Left forelimb (tissue), 1 donor: ENCODE data around the gene LIX1L.

ENCODE experiments used
- DNase-seq: peaks from one replicate; pipeline ENCODE4 v3.0.0-alpha.2; 2018; ENCODE audit warnings: low spot score

The LIX1L gene

GRCh38 chr1:145963265-145964019 is 5.6 kb upstream of the LIX1L start:
- no peak for DNase-seq

- peak; percentile 72 for DNase-seq
These were observed 4.6 kb upstream of the LIX1L start for GRCh38 chr1:145962157-145963102.

GRCh38 chr1:145961425-145962156 is 3.8 kb upstream of the LIX1L start:
- no peak for DNase-seq

- DNase-seq: no peak
These were observed 3.2 kb upstream of the LIX1L start for GRCh38 chr1:145961109-145961424.

- DNase-seq: peak; percentile 84
These were observed 2.8 kb upstream of the LIX1L start for GRCh38 chr1:145960468-145961108.

GRCh38 chr1:145959957-145960467 is 2.2 kb upstream of the LIX1L start:
- no peak for DNase-seq

DNA sequence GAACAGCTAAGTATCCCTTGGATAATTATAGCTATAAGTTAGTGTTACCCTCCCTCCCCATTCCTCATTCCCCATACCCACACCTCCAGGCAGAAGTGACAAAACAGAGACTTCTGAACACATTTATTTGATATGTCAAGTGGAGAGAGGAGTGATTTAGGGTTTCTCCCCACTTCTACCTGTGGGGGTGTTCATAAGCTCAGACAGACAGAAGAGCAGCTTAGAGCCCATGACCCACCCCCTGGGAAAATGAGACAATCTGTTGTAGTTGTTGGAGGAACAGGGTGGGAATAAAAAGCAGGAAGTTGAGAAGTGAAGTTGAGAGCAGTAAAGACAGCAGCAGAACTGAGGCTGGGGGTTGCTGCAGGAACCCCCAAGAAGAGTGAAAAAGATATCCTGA is 1.5 kb upstream of the LIX1L start:
- no peak for DNase-seq

- no peak for DNase-seq
These were observed 917 bp upstream of the LIX1L start for GRCh38 chr1:145958734-145959133.

- no peak for DNase-seq
These were observed 905 bp downstream of the LIX1L start for GRCh38 chr1:145956781-145957442.

GRCh38 chr1:145956361-145956760 is 1.5 kb downstream of the LIX1L start:
- no peak for DNase-seq

GRCh38 chr1:145955436-145955835 is 2.4 kb downstream of the LIX1L start:
- DNase-seq: no peak

DNA sequence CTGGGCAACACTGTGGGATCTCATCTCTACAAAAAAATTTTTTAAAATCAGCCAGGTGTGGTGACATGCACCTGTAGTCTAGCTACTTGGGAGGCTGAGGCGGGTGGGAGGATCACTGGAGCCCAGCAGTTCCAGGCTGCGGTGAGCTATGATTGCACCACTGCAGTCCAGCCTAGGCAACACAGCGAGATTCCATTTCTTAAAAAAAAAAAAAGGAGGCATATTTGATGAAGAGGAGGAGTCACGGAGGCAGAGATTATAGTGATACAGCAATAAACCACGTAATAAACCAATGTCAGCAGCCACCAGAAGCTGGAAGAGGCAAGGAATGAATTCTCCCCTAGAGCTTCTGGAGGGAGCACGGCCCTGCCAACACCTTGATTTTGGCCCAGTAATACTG is 4.0 kb downstream of the LIX1L start:
- DNase-seq: no peak

DNA sequence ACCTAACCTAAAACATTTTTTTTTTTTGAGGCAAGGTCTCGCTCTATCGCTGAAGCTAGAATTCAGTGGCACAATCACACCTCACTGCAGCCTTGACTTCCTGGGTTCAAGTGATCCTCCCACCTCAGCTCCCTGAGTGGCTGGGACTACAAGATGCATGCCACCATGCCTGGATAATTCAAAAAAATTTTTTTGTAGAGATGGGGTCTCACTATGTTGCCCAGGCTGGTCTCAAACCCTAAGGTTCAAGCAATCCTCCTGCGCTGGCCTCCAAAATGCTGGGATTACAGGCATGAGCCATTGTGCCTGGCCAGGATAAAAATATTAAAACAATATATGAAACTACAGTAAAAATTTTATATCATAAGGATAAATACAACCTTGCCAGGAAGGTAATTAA is 4.9 kb downstream of the LIX1L start:
- no peak for DNase-seq

- DNase-seq: no peak
These were observed 6.3 kb downstream of the LIX1L start for GRCh38 chr1:145951526-145951925.

GRCh38 chr1:145949219-145949618 is 8.6 kb downstream of the LIX1L start:
- DNase-seq: no peak

DNA sequence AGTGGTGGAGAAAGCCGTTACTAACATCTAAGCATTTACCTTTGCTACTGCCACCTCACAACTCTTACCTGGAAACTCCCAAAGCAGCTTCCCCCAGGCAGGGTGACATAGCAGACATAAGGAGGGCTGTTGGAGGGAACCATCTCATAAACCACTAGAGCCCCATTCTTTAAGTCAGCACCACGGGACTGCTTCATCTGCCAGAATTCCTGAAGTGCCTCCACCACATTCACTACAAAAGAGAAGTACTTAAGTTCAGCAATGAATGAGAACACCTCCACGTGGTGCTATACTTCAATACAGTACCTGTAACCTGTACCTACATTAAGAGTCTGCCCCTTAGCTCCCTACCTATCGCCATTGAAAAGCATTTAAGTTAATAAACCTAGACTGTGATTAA is 10.3 kb downstream of the LIX1L start:
- DNase-seq: no peak

DNA sequence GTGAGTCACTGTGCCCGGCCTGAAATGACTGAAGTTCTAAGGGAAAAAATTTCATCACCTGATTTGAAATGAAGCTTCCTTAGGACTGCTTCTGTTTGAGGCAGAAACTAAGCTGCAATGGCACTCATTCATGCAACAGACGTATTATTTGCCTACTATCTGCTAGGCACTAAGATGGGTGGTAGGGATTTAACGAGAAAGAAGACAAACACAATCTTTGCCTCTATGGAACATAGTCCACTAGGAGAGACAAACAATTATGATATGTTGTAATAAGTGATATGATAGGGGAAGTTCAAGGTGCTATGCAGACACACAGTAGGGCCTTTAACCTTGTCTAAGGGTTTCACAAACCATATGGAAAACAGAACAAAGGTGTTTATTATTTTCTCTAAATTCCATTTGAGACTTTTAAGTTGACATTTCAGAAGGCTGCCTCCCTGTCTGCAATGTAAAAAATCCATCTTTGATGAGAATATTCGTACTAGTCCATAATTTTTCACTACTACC is 11.3 kb downstream of the LIX1L start:
- DNase-seq: no peak

DNA sequence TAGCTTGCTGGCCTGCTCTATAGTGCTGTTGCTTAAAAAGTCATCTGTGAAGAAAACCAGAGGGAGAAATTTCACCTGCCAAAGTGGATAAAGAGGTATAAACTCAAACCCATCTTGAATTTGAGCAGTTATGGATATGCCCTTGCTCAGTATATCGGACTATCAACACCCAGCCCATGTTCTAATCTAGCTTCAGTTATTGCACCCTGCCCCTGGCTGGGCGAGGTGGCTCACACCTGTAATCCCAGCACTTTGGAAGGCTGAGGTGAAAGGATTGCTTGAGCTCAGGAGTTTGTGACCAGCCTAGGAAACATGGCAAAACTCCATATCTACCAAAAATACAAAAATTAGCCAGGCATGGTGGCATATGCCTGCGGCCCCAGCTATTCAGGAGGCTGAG is 13.3 kb downstream of the LIX1L start:
- no peak for DNase-seq

DNA sequence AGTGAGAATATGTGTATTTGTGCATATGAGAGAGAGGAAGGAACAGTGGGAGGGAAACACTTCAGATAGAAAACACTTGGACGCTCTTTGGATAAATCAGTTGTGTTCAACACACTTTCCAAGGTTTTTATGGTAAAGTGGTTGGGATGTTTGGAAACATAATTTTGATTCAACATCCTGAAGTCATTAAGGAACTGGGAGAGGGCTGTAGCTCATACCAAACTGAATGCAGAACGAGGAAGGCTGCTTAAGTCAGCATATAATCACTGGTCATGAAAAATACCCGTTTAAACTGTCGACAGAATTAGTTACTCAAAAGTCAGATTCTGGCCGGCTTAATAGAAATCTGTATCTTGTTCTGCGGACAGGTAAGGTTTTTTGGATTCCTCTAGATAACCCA is 14.9 kb downstream of the LIX1L start:
- DNase-seq: no peak

DNA sequence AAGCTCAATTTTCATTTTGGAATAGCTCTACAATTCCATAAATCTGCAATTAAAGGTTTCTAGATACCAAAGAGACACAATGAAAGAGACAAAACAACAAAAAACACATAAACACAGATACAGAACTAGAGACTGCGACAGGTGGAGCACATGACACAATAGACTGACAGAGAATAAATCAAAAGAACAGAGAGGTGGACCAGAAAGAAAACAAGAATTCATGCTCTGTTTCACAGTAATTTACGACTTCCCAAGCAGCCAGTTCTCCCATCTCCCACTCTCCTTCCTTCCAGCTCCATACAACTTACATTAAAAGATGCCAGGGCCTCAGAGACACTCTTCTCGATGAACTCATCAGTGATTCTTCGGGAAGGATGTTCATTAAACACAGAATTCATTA is 15.4 kb downstream of the LIX1L start:
- DNase-seq: no peak

DNA sequence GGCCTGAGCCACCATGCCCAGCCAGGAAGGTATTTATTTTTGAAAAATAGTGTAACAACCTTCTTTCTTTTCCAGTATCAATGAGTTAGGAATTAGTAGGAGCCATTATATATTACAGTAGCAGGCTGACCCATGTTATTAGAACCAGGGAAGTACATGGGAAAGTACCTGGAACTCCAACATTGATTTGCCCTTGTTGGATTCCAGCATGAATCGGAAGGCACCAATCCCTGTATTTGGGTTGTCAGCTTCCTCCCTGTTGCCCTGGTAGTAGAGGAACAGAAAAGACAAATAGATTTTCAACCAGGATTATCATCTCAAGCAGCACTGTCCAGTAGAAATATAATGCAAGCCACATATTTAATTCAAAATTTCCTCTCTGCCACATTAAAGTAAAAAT is 20.4 kb downstream of the LIX1L start:
- no peak for DNase-seq
